Activated T-helper 9 cell treated with anti-CD3 and anti-CD28 coated beads, Interleukin-2, amount 50 U/mL, for 16 hours (primary cell): ENCODE data around the gene PCBD2.
"Not testable (repeated sequence)": the region's sequence is repeated elsewhere in the genome, so short reads cannot be mapped to it uniquely, and the experiment has no call there.

Source experiments
- DNase-seq: peaks from one replicate; pipeline ENCODE4 v3.0.0-alpha.2; 2020; ENCODE audit warnings: low read depth

The PCBD2 gene

DNA sequence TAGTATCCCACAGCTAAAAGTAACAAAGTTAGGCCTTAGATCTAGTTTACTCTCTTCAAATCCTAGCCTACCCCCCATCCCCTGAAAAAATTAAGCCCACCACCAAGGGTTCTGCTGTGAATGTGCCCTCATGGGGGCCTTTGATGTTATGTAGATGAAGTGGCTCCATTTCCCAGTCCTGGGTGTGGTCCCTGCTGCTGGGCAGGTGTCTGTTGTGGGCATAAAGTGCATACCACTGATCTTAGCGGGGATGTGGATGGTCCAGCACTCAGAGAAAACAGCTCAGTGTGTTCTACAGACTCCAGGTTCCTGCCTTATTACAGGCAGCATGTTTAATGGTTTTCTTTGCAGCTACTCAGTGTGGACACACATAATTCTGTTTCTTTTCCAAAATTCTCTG lies 1.9 kb downstream of the PCBD2 start:
- no peak for DNase-seq

DNA sequence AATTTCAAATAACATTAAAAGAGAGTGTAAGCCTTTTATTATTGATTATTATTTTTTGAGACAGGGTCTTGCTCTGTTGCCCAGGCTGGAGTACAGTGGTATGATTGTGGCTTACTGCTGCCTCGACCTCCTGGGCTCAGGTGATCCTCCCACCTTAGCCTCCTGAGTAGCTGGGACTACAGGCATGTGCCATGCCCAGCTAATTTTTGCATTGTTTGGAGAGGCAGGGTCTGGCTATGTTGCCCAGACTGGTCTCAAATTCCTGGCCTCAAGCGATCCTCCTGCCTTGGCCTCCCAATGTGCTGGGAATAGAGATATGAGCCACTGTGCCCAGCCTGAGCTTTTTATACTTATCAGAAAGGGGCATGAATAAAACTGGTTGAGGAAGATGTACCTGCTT lies 5.8 kb downstream of the PCBD2 start:
- not testable (repeated sequence) for DNase-seq

DNA sequence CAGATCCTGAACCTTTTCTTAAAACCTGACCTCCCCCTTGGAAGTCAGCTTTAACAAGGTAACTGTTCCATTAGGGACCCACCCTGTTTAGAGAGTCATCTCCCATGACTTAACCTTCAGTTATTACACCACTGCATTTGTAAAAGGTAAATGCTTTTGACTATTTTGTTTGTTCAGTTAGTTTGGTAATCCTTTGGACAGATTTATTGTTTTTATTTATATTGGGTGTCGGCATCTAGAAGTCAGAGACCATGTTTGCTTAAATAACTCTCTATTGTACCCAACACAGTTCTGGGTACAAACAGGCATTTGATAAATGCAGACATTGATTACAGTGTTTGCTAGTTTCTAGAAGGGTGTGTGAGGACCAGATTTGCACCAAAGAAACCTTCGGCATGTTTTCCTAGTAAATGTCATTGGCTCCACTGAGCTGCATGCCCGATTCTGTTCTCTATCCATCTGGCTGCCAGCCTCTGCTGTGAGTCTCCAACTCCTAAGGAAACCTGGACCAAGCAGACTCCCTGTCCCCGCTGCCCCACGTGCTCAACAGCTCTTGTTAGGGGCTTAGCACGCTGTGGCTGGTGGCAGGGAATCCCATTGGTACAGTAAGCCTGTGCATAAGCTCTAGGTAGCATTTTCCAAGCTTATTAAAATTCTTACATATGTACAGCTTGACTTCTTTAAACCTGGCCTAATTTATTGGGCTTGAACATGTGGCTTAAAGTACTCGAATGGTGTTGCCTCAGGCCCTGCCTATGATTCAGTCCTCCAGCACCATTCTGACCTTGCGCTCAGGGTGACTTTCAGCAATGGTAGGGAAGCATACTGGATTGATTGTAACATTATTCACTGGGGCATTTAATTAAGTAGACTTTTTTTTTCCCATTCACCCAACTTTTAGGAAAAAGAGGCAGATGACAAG lies 6.6 kb downstream of the PCBD2 start:
- DNase-seq = no peak

DNA sequence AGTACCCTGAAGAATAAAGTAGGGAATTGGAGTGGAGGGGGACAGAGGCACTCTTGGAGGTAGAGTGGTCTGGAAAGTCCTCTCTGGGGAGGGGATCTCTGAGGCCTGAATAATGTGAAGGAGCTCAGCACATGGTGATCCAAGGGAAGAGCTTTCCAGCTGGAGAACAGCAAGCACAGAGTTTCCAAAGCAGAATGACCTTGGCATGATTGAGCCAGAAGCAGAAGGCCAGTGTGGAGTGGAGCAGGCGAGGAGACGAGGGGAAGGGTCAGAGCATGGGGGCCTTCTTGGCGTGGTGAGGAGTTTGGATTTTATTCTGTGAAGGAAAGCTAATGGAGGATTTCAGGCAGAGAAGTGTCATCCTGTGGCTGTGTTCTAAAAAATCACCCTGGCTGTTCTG lies 8.3 kb downstream of the PCBD2 start:
- no peak for DNase-seq

DNA sequence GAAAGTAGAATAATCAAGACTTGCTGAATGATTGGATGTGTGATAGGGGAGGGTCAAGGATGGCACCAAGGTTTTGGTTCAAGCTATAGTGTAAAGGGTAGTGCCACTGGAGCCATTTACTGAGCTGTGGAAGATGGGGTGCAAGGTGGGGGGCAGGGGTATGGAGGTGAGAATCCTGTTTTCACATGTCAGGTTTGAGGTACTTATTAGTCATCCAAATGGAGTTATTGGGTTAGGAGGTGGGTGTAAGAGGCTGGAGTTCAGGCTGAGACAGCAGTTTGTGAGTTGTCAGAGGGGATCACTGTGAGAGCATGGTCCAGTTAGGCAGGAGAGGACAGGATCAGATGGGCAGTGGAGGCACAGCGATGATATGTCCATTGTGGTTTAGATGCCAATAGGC lies 8.9 kb downstream of the PCBD2 start:
- DNase-seq = no peak

DNA sequence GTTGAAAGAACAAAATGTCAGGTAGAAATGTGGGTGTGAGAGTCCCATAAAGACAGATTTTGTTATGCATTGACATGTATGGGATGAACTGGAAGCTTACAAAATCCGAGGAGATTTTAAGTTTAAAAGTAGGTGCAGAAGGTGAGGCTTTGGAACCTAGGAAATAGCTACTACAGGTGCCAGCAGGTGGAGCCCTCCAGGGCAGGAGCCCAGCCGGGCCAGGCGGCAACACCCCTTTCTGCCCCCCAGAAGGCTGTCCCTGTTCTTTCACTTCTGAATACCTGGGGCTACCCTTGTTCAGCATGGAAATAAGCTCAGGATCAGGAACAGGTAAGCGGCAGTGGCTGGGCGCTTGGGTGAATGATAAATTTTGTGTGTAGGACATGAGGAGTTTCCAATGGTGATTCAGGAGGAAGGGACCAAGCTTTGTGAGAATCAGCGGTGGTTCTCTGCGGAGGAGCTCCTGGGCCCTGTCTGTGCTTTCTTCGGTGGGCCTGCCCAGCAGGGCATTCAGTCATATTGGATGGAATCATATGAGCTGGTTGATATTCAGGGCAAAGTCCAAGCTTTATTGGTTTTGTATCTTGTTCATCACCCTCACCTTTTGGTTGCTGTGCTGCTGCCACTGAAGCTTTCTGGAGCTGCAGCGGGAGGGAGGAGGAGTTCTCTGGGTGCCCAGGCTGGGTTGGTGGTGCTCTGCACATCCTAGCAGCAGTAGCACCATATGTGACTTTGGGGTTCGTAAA lies 12.3 kb downstream of the PCBD2 start:
- DNase-seq = no peak

DNA sequence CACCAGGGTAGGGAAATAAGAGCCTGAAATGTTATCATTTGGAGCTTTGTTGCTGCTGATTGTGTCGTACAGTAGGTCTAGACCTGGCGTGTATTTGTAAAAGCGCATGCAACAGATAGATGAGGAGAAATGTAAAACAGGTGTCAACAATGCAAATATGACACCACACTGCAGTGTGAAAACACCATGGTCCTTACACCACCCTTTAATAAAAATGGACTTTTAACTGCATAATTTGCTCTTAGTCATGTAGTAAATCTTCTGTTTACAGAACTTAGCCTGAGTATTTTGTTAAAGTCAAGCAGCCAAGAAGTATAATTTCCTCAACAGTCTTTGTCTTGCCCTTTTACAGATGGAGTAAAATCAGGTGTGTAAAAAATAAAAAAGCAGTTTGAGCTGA lies 13.9 kb downstream of the PCBD2 start:
- no peak for DNase-seq

DNA sequence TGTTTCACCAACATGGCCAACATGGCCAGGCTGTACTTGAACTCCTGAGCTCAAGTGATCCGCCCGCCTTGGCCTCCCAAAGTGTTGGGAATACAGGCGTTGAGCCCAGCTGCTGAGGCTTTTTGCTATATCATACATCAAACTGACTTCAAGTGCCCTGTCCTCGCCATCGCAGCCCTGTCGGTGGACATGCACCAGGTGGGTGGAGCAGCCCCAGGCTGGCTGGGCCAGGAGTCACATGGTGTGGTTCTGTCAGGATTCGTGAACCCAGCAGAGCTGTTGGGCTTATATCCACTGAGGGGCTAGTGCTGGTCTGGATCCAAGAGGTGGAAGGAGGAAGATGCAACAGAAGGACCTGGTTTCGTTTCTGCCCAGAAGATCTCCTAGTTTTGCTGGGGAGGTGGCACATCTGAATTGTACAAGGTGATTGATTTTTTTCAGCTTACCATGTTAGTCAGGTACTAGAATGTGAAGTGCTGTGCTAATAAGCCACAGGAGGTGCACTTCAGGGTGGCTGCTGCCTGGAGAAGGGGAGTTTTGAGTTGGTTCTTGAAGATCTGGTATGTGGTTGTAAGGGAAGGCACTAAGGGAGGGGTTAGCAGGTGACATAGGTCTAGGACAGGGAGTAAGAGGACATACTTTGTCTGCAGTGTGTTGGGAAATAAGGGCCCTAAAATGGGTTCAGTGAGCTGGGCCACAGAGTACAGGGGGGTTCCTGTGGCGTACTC lies 16.1 kb downstream of the PCBD2 start:
- no peak for DNase-seq

DNA sequence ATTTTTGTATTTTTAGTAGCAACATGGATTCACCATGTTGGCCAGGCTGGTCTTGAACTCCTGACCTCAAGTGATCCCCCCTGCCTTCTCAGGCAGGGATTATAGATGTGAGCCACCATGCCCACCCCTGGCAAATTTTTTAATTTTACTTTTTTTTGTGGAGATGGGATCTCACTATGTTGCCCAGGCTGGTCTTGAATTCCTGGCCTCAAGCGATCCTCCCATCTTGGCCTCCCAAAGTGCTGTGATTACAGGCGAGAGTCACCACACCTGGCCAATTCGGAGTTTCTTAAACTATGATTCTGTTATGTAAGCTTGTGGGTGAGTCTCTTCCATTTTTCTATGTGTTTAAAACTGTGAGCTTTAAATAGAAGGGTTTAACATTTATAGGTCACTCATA lies 27.6 kb downstream of the PCBD2 start:
- DNase-seq = no peak

DNA sequence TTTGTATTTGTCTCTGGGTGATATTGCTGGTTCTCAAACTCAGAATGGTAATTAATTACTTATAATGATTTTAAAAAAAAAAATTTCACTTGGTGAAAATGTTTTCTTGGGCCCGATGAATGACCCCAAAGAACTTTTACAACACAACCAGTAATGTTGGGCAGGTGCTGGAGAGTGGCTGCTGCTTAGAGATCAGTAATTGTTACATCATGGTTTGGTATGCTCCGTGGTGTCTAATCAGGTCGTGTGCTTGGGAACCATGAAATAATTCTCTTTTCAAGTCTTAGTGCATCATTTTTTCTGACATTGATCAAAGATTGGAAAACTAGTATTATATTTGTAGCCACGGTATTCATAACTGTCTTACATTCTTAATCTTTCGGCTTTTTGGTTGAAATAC lies 29.3 kb downstream of the PCBD2 start:
- no peak for DNase-seq

DNA sequence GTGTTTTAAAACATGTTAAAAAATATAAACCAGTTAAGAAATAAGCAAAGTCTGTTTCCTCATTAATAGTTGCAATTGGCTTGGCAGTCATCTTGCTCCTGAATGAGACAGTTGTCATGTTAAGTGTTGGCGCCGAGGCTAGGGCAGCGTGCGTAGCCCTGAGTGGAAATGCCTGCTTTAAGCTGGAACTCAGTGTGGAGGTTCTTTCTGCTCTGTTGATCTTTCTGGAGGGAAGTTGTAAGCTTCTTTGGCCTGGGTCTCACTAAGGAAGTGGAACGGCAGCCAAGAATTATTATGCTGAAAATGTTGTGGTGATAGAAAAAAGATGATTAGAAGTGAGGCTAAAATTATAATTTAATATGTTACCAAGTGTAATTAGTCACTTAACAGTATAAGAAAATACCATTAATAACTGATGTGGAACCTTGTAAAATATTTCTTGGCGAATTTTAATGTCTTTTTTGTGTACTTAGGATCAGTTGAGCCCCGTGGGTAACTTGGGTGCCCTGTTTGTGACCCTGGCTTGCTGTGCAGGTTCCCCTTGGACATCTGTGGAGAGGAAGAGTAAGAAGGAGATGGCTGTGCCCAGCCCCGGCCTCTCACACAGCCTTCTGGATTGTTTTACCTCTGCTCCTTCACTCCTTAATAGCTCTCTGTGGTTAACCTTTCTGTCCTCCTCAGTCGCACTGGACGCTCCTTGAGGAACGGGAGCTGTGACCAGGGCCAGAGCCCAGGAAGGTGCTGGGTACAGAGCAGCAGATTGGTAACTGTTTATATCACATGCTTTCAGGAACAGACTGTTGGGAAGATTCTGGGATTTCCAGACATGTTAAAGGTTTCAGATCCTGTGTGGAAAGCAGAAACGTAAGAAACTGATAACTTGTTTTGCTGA lies 31.0 kb downstream of the PCBD2 start:
- no peak for DNase-seq

DNA sequence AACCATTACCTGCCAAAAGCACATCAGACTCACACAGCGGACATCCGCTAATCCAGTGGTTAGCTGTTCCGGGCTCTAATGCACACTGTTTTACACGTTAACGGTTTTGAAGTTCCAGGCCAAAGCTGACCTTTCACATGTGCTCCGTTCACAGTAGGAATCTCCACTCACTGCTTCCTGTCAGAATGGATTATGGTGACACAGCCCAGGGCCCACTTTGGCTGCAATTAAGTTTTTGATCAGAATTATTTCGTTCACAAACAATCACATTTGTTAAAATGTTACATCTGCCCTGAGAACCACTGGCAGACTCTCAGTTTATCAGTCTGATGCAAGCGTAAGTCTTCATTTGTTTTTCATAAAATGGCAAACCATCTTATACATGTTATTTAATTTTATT lies 32.6 kb downstream of the PCBD2 start:
- DNase-seq = no peak

DNA sequence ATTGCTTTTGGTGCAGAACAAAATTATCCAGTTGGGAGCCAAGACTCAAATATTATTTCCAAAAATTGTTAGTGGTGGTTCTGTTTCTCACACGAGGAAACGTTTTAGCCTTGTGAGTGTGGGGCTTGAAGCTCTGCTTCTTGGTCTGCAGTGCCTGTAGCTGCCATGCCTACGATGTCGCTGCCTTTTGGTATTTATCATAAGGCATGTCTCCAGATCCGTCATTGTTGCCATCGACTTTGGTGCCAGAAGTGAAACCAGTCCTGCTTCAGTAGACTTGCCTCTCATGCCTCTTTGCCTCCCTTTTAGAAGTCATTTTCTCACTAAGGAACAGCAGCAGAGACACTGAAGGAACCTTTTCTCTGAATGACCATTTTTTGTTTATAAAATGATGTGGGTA lies 33.1 kb downstream of the PCBD2 start:
- no peak for DNase-seq

DNA sequence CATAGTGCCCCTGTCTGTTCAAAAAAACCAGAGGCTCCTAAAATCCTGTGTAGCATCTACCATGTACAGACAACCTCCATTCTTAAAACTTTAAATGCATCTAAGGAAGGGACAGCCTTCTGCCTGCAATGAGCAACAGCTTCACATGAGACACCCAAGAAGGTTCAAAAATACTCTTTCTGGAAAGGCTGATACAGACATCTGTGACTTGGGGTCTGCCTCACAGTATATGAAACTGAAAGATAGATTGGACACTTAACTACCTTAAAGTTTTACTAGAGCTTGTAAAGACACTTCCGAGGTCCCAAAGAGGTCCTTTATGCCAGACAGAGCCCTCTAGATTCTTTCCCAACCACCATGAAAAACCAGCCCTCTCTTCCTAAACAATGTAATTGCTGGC lies 34.6 kb downstream of the PCBD2 start:
- no peak for DNase-seq

DNA sequence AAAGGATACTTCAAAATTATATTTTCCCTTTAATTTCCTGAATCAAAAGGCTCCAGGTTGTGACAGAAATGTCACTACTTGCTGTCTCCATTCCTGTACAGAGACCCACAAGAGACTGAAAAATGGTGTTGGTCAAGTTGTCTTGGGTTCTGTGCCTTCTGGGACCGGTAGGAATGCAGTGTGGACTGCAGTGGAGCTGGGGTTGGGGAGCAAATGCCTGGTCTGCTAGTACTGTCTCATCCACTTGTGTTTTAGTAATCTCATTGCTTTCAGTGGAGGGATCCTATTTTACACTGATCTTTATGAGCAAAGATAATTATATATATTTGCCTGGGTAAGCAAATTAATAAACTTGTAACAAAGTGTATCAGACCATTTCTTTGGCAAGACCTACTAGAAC lies 38.6 kb downstream of the PCBD2 start:
- no peak for DNase-seq

DNA sequence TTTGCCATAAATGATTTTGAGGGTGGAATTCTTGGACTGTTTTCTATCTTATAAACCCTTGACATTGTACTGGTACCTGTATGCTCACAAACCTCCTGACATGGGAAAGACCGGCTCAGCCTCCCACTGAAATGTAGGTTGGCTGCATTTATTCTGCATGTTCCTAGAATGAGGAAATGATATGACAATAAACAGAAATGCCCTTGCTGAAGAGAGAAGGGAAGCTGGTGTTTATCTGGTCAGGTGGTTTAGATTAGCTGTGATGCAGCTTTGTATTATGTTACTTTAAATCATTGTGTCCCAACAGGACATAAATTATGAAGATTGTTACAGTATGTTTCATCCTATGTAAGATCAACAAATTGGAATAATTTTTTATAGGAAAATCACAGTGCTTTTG lies 39.7 kb downstream of the PCBD2 start:
- no peak for DNase-seq

DNA sequence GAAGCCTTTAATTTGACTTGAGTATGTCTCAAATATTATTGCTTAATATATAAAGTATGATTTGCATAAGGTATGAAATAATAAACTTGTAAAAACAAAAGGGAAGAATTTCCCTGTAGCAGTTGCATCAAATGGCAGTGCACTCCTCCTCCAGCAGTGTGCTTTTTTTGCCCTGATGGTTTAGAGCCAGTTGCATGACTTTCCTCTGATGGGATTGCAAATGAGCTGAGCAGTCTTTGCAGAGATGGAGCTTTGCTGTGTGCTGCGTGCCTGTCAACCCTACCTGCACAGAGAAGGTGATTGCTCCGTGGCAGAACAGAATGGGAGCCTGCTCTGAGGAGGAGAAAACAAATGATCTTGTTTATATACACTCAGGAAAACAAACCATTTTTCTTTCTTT lies 40.1 kb downstream of the PCBD2 start:
- no peak for DNase-seq

DNA sequence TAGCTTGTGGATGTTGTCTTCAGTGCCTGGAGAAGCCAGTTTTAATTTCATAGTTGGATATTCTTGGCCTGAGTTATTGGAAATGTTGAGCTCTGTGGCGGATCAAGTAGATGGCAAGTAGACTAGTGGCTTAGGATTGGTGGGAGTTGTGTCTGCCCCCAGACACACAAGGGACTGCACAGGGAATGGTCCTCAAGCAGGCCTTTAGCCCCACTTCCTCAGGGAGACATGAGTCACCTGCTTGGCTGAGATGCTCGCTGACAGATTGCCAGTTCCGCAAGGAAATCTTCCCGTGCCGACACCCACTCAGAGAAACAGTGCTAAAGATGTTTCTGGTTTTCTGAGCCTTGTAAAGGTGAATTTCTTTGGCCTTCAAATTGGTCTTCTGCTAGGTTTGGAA lies 44.0 kb downstream of the PCBD2 start:
- DNase-seq = no peak

DNA sequence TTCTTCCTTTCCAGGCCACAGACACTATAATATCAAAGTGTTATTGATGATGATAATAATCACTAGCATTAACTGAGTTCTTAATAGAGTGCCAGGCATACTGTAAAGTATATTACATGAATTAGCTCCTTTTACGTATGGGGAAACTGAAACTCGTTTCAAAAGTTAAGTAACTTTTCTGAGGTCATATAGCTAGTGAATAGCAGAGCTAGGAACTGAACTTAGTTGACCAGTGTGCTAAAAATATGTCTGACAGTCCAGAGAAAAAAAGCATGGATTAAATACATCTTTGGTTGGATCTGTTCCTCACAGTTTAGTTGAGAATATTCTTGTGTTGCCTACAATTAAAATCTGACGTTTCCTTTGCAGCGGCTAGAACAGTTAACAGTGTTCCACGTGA lies 44.4 kb downstream of the PCBD2 start:
- no peak for DNase-seq

DNA sequence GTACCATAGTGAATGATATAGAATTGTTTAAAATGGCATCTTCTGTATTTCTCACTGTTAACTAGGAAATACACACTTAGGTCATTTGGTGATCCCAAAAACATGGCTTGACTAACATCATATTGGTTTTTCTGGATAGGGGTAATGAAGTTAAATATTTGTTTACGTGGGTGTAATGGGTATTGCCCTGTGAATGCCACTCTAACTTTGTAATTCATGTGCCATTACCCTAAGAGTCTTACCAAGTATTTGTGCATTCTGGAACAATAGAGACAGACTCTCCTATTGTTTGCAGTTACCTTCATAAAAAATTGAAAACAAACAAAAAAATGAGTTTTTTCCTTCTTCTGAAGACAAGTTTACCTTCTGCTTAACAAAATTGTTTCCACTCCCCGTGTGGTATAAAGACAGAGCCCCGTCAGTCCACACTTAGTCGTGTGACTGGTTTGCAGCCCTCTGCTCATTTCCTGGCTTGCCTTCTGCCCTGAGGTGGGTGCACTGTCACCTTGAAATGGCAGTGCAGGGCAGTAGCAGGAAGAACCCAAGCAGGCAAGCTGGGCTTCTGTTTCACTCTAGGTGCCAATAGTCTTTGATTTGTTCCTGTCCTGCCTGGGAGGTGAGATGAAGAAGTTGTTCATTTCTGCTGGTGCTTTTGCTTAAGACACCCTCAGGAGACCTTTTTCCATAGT lies 53.1 kb downstream of the PCBD2 start:
- no peak for DNase-seq

DNA sequence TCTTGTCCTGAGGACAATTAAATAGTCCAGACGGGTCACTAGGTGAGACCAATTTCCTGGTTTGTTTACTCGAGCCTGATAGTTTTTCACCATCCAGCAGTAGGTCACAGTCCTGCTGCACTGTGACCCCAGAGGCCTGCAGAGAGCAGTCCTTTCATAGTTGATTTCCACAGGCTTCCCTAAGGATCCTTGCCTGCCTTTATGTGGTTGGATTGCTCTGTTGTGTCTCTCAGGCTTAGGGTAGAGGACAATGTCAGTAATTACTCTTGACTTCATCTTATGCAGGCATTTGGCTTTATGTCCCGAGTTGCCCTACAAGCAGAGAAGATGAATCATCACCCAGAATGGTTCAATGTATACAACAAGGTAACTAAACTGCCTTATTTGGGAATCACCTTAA lies 53.8 kb downstream of the PCBD2 start:
- no peak for DNase-seq
